OCI-LY3 (cell line): Measurements from ENCODE around the gene ATN1.
A peak's percentile ranks its signal among the peaks of the same experiment; 100 is the strongest.

Experiments used
- H2AFZ ChIP-seq: fragments of 200-600, 300-600 bp; shearing (Covaris generic); 2 replicates; pipeline ENCODE4 v1.6.0; 2014; ENCODE audit warnings: antibody characterized with exemption, low read depth, low read length
- H3K27ac ChIP-seq: fragments of 200-600, 300-600 bp; sonication (generic); 2 replicates; pipeline ENCODE4 v1.5.1; 2014; ENCODE audit warnings: mild to moderate bottlenecking, low read length, moderate library complexity, mixed read lengths
- H3K27me3 ChIP-seq: fragments of 200-600, 300-600 bp; sonication (generic); 2 replicates; pipeline ENCODE4 v1.6.1; 2014; ENCODE audit warnings: low read depth, low read length, mixed read lengths
- H3K36me3 ChIP-seq: fragments of 200-600, 300-600 bp; sonication (generic); replicated peaks from 2 replicates; pipeline ENCODE3; 2014; ENCODE audit warnings: low read depth, low read length, mixed read lengths
- H3K4me1 ChIP-seq: fragments of 300-600, 200-600 bp; sonication (generic); 2 replicates; pipeline ENCODE4 v1.6.1; 2014; ENCODE audit warnings: low read length, mixed read lengths
- H3K4me2 ChIP-seq: fragments of 200-600, 300-600 bp; sonication (generic); 2 replicates; pipeline ENCODE4 v1.6.1; 2014; ENCODE audit warnings: low read length, mixed read lengths
- H3K4me3 ChIP-seq: fragments of 300-600, 200-600 bp; sonication (generic); 2 replicates; pipeline ENCODE4 v1.5.1; 2014; ENCODE audit warnings: antibody characterized with exemption, mild to moderate bottlenecking, low read length, moderate library complexity
- H3K79me2 ChIP-seq: fragments of 300-600, 200-600 bp; shearing (Covaris generic); 2 replicates; pipeline ENCODE4 v1.6.1; 2014; ENCODE audit warnings: mild to moderate bottlenecking, low read length, mixed read lengths
- H3K9ac ChIP-seq: fragments of 300-600, 200-600 bp; shearing (Covaris generic); 2 replicates; pipeline ENCODE4 v1.6.0; 2014; ENCODE audit warnings: mild to moderate bottlenecking, low read length, moderate library complexity
- H3K9me3 ChIP-seq: fragments of 200-600, 300-600 bp; shearing (Covaris generic); 2 replicates; pipeline ENCODE4 v1.6.1; 2014; ENCODE audit warnings: low read length, mixed read lengths; ENCODE audit not compliant: insufficient read depth
- H4K20me1 ChIP-seq: fragments of 200-600, 300-600 bp; sonication (generic); 2 replicates; pipeline ENCODE4 v1.6.1; 2016; ENCODE audit warnings: low read length, mixed read lengths; ENCODE audit not compliant: insufficient read depth
- EZH2phosphoT487 ChIP-seq: fragments of 200-600 bp; shearing (Covaris generic); IDR thresholded peaks from 2 replicates; pipeline ENCODE4 v1.6.1; 2018; ENCODE audit warnings: antibody characterized with exemption, mixed run types, low read depth
- TF ChIP-seq, protein P1 (sequence below): fragments of 200-600, 300-600 bp; sonication (generic); IDR thresholded peaks from 2 replicates; pipeline ENCODE4 v1.5.1; 2014; ENCODE audit warnings: antibody characterized with exemption, low read length, low read depth

Gene ATN1

DNA sequence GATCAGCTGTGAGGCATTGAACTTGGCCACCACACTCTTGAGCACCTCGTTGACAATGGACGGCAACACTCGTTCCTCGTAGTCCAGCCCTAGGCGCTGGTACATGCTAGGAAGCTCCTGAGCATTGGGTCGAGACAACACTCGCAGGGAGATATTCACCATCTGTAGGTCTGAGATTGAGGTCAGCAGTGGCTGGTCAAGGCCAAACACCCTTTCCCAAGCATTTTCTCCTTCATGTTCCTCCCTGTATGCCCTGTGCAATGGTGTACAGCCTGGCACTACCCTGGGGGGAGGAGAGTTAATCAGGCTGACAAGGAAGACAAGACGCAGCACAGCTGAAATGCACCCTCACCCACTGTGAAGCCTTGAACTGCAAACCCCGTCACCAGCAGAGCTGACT is 40.7 kb downstream of the ATN1 start:
- Histone ChIP-seq H3K79me2 (peaks cover 57% of the 10 kb centered on the region), H3K27me3 (no peaks in the 10 kb centered on the region), H3K27ac (no peak overlapping the region), H3K9me3 (no peaks in the 10 kb centered on the region), H2AFZ (no peak overlapping the region), H3K4me2 (no peak overlapping the region), H3K36me3 (peaks cover 55% of the 10 kb centered on the region), H4K20me1 (no peaks in the 10 kb centered on the region), H3K4me1 (peaks cover 28% of the 10 kb centered on the region), H3K4me3 (no peak overlapping the region), H3K9ac (no peak overlapping the region)
- no peak for TF ChIP-seq EZH2phosphoT487
- TF ChIP-seq, protein P1, sequence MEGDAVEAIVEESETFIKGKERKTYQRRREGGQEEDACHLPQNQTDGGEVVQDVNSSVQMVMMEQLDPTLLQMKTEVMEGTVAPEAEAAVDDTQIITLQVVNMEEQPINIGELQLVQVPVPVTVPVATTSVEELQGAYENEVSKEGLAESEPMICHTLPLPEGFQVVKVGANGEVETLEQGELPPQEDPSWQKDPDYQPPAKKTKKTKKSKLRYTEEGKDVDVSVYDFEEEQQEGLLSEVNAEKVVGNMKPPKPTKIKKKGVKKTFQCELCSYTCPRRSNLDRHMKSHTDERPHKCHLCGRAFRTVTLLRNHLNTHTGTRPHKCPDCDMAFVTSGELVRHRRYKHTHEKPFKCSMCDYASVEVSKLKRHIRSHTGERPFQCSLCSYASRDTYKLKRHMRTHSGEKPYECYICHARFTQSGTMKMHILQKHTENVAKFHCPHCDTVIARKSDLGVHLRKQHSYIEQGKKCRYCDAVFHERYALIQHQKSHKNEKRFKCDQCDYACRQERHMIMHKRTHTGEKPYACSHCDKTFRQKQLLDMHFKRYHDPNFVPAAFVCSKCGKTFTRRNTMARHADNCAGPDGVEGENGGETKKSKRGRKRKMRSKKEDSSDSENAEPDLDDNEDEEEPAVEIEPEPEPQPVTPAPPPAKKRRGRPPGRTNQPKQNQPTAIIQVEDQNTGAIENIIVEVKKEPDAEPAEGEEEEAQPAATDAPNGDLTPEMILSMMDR: no peak

DNA sequence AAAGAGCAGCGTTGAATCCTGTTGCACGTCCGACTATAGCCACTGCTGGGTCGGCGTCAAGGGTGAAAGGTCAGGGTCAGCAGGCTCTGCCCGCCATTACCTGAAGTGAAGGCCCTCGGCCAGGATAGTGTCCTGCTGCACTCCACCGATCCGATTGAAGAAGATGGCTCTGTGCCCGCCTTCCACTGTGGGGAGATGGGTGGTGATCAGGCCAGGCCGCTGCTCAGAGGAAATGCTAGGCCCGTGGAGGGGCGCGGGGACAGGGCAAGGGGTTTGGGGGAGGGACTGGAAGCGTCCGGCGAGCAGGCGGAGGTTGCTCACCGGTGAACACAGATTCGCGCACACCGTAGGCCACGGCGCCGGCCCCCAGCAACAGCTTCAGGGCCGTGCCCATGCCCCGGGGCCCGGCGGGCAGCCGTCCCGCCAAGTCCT is 42.4 kb downstream of the ATN1 start:
- Histone ChIP-seq H3K9me3 (no peaks in the 10 kb centered on the region), H3K79me2 (peaks cover 65% of the 10 kb centered on the region), H3K4me3 (peak overlapping the region; percentile 83), H3K27ac (peak overlapping the region; percentile 57), H3K27me3 (no peaks in the 10 kb centered on the region), H4K20me1 (no peaks in the 10 kb centered on the region), H2AFZ (no peak overlapping the region), H3K4me1 (peaks cover 25% of the 10 kb centered on the region), H3K9ac (peak overlapping the region; percentile 97), H3K36me3 (peaks cover 58% of the 10 kb centered on the region), H3K4me2 (peak overlapping the region; percentile 100)
- TF ChIP-seq, protein P1: no peak
- no peak for TF ChIP-seq EZH2phosphoT487

DNA sequence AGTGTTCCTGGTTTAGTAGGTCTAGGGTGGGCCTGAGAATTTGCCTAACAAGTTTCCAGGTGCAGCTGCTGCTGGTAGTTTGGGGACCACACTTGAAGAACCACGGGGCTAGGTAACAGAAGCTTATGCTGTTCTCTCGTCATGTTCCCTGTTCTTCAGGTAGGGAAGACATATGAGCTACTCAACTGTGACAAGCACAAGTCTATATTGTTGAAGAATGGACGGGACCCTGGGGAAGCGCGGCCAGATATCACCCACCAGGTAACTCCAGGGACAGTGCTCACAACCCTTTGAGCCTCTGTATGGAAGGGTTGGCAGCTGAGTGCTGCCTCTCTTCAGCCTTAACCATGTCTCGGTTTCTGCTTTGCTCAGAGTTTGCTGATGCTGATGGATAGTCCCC is 46.4 kb downstream of the ATN1 start:
- Histone ChIP-seq H3K27ac (no peak overlapping the region), H2AFZ (no peak overlapping the region), H3K4me2 (no peak overlapping the region), H3K36me3 (peaks cover 58% of the 10 kb centered on the region), H3K9ac (no peak overlapping the region), H3K4me1 (peaks cover 14% of the 10 kb centered on the region), H4K20me1 (no peaks in the 10 kb centered on the region), H3K27me3 (no peaks in the 10 kb centered on the region), H3K4me3 (no peak overlapping the region), H3K9me3 (no peaks in the 10 kb centered on the region), H3K79me2 (peaks cover 49% of the 10 kb centered on the region)
- no peak for TF ChIP-seq EZH2phosphoT487
- TF ChIP-seq, protein P1: no peak

DNA sequence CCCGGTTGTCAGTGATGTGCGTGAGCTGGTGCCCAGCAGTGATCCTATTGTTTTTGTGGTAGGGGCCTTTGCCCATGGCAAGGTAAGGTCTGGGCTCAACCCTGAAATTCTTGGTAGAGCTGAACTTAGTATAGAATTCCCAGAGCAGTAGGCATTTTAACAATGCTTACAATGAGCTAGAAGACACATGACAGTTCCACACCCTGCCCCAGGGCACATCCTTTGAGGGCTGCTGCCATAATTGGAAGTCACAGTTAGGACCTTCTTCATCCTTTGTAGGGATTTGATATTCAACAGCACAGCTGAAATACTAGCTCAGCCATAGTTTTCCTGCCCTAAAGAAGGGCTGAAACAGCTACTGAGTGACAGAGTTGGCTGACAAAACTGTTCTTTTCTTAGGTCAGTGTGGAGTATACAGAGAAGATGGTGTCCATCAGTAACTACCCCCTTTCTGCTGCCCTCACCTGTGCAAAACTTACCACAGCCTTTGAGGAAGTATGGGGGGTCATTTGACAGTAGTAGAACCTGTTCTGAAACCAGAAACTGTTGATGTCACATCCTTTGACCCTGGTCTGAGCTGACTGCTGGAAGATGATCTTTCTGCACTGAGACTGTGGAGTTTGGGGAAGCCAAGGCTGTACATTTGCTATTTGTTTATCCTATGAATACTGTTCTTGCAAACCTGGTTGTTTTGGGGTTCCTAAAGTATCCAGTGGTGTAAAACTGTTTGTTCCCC is 47.7 kb downstream of the ATN1 start:
- H3K9me3 ChIP-seq: no peaks in the 10 kb centered on the region
- H3K27ac ChIP-seq: no peak overlapping the region
- peaks cover 61% of the 10 kb centered on the region for H3K36me3 ChIP-seq
- H3K27me3 ChIP-seq: no peaks in the 10 kb centered on the region
- no peak overlapping the region for H3K4me3 ChIP-seq
- no peak overlapping the region for H2AFZ ChIP-seq
- H4K20me1 ChIP-seq: no peaks in the 10 kb centered on the region
- H3K79me2 ChIP-seq: peaks cover 36% of the 10 kb centered on the region
- H3K4me1 ChIP-seq: peaks cover 12% of the 10 kb centered on the region
- no peak for TF ChIP-seq EZH2phosphoT487
- TF ChIP-seq, protein P1: no peak
- no peak overlapping the region for H3K9ac ChIP-seq
- no peak overlapping the region for H3K4me2 ChIP-seq
